HCT116 (cell line): ENCODE measurements around the gene ARHGAP5. TPM values are rescaled to one million over a fixed set of nuclear protein-coding genes. Genes with fewer than 3 reads are reported as not detected.

ENCODE experiments used
- ATAC-seq: fragments of 200-7000 bp; cut with Tn5 transposase; 2 replicates; pipeline ENCODE4 v1.9.1; 2020; ENCODE audit warnings: mild to moderate bottlenecking, moderate library complexity
- BruUV-seq: library from RNA; stranded (reverse); fragments of 400-500 nt; replicated peaks from 2 replicates; lab custom pipeline; 2021; lab: Mats Ljungman, UMichigan
- CTCF ChIA-PET: fragments of 300-600 bp; sonication (Branson Sonifier 250); formaldehyde crosslinking; loops from one replicate; lab custom pipeline; 2021; ENCODE audit warnings: antibody characterized with exemption; lab: Charles Lee
- POLR2A ChIA-PET: fragments of 300-600, 350-600 bp; sonication (Branson Sonifier 250); formaldehyde crosslinking; loops from one replicate; lab custom pipeline; 2021; ENCODE audit warnings: antibody characterized with exemption; lab: Charles Lee
- RAD21 ChIA-PET, 2 experiments: fragments of 300-600 bp; sonication (Branson Sonifier 250); formaldehyde crosslinking; loops; one replicate each; lab custom pipeline; 2023; ENCODE audit warnings: low total read pairs in 2 of 2; ENCODE audit not compliant: uncharacterized antibody in 2 of 2, unreplicated experiment in 2 of 2, low non-redundant PET in 1 of 2; lab: Charles Lee
- DNase-seq: peaks from one replicate; pipeline ENCODE4 v3.0.0-alpha.2; 2010; ENCODE audit warnings: low read depth, low spot score
- H2AFZ ChIP-seq: fragments of 200-600 bp; shearing (Covaris generic), sonication (generic); 2 replicates; pipeline ENCODE4 v1.6.1; 2017; ENCODE audit warnings: low read depth, mixed run types, mixed read lengths, antibody characterized with exemption, low read length; ENCODE audit not compliant: poor library complexity, severe bottlenecking
- H3K27ac ChIP-seq: 2 replicates; pipeline ENCODE4 v1.5.1; 2012; ENCODE audit warnings: low read depth, low read length
- H3K27me3 ChIP-seq: fragments of 200-600 bp; sonication (generic); 2 replicates; pipeline ENCODE4 v1.6.1; 2016; ENCODE audit warnings: mixed run types, low read length, mixed read lengths; ENCODE audit not compliant: insufficient read depth
- H3K36me3 ChIP-seq, 2 experiments: fragments of 200-500 bp in 1 of 2; fragments of 200-600 bp in 1 of 2; sonication (Bioruptor generic) in 1 of 2; sonication (generic) in 1 of 2; 2 replicates each; pipeline versions ENCODE4 v1.5.1 to v1.6.1; 2014 to 2016; ENCODE audit warnings: low read length in 2 of 2, inconsistent platforms in 1 of 2, mixed read lengths in 1 of 2, mixed run types in 1 of 2; ENCODE audit not compliant: insufficient read depth in 2 of 2, control insufficient read depth in 1 of 2
- H3K4me1 ChIP-seq, 2 experiments: fragments of 200-600 bp in 1 of 2; sonication (generic) in 1 of 2; 2 replicates each; pipeline versions ENCODE4 v1.5.1 to v1.6.1; 2012 to 2017; ENCODE audit warnings: low read length in 2 of 2, inconsistent platforms in 1 of 2, mild to moderate bottlenecking in 1 of 2, mixed read lengths in 1 of 2, mixed run types in 1 of 2, moderate library complexity in 1 of 2; ENCODE audit not compliant: insufficient read depth in 2 of 2, control insufficient read depth in 1 of 2
- H3K4me2 ChIP-seq: fragments of 200-600 bp; sonication (generic); 2 replicates; pipeline ENCODE4 v1.6.1; 2017; ENCODE audit warnings: mixed run types, low read length, mixed read lengths
- H3K4me3 ChIP-seq, 2 experiments: fragments of 200-600 bp in 1 of 2; sonication (generic) in 1 of 2; replicated peaks in 1 of 2; 2 replicates each; pipeline ENCODE4 v1.5.1; 2011 to 2016; ENCODE audit warnings: low read length in 2 of 2, control low read depth in 1 of 2, low read depth in 1 of 2, mild to moderate bottlenecking in 1 of 2, mixed read lengths in 1 of 2, mixed run types in 1 of 2
- H3K79me2 ChIP-seq: fragments of 200-600 bp; sonication (generic); 2 replicates; pipeline ENCODE4 v1.6.1; 2017; ENCODE audit warnings: mild to moderate bottlenecking, mixed run types, low read length, moderate library complexity, mixed read lengths; ENCODE audit not compliant: insufficient read depth
- H3K9ac ChIP-seq: fragments of 200-600 bp; sonication (generic); 2 replicates; pipeline ENCODE4 v1.6.1; 2016; ENCODE audit warnings: low read length, mixed read lengths
- H3K9me2 ChIP-seq: fragments of 200-600 bp; sonication (generic), shearing (Covaris generic); 2 replicates; pipeline ENCODE4 v1.6.1; 2017; ENCODE audit warnings: mixed run types, mild to moderate bottlenecking, moderate library complexity; ENCODE audit not compliant: insufficient read depth
- H3K9me3 ChIP-seq, 2 experiments: fragments of 200-500 bp in 1 of 2; fragments of 200-600 bp in 1 of 2; sonication (Bioruptor generic) in 1 of 2; sonication (generic) in 1 of 2; 2 replicates each; pipeline ENCODE4 v1.6.1; 2014 to 2017; ENCODE audit warnings: low read length in 2 of 2, mixed read lengths in 2 of 2, inconsistent platforms in 1 of 2, low read depth in 1 of 2, mild to moderate bottlenecking in 1 of 2, mixed run types in 1 of 2, moderate library complexity in 1 of 2; ENCODE audit not compliant: control insufficient read depth in 1 of 2, insufficient read depth in 1 of 2
- H4K20me1 ChIP-seq: fragments of 200-600 bp; sonication (generic), shearing (Covaris generic); 2 replicates; pipeline ENCODE4 v1.6.1; 2017; ENCODE audit warnings: mixed run types, mild to moderate bottlenecking, moderate library complexity; ENCODE audit not compliant: insufficient read depth
- EZH2phosphoT487 ChIP-seq: fragments of 200-600 bp; IDR thresholded peaks from 2 replicates; pipeline ENCODE4 v1.6.1; 2018; ENCODE audit warnings: antibody characterized with exemption, borderline replicate concordance
- FOSL1 ChIP-seq: IDR thresholded peaks from 2 replicates; pipeline ENCODE4 v1.6.1; 2012; ENCODE audit warnings: low read depth
- SIN3A ChIP-seq: IDR thresholded peaks from 2 replicates; pipeline ENCODE4 v1.6.1; 2012; ENCODE audit warnings: low read depth
- SRF ChIP-seq: IDR thresholded peaks from 2 replicates; pipeline ENCODE4 v1.6.1; 2012; ENCODE audit warnings: low read depth
- ZNF274 ChIP-seq: fragments of 200-500 bp; sonication (Bioruptor generic); IDR thresholded peaks from 2 replicates; pipeline ENCODE4 v1.6.1; 2014; ENCODE audit warnings: mild to moderate bottlenecking, low read depth, low read length, inconsistent platforms
- intact Hi-C: fragments of 100-400 bp; cut with micrococcal nuclease; formaldehyde crosslinking; loops from 2 replicates; pipeline ENCODE4 v1.10.0; 2022
- total RNA-seq: library from RNA; stranded (reverse); gene quantifications from one replicate; pipeline ENCODE4 v1.2.1, GENCODE V29; 2021; ENCODE audit not compliant: unreplicated experiment
- TF ChIP-seq, protein P1 (sequence below), 3 experiments: fragments of 200-600 bp in 1 of 3; sonication (generic) in 1 of 3; IDR thresholded peaks in 2 of 3; conservative IDR thresholded peaks in 1 of 3; 2 replicates each; pipeline ENCODE4 v1.5.1; 2012 to 2017; ENCODE audit warnings: low read depth in 2 of 3, low read length in 2 of 3, antibody characterized with exemption in 1 of 3, borderline replicate concordance in 1 of 3, control low read depth in 1 of 3, mild to moderate bottlenecking in 1 of 3, mixed read lengths in 1 of 3, mixed run types in 1 of 3, moderate library complexity in 1 of 3; ENCODE audit not compliant: insufficient read depth in 1 of 3

Gene ARHGAP5
- total RNA-seq, 1 experiment from 2014 or later = 66.7 TPM

DNA sequence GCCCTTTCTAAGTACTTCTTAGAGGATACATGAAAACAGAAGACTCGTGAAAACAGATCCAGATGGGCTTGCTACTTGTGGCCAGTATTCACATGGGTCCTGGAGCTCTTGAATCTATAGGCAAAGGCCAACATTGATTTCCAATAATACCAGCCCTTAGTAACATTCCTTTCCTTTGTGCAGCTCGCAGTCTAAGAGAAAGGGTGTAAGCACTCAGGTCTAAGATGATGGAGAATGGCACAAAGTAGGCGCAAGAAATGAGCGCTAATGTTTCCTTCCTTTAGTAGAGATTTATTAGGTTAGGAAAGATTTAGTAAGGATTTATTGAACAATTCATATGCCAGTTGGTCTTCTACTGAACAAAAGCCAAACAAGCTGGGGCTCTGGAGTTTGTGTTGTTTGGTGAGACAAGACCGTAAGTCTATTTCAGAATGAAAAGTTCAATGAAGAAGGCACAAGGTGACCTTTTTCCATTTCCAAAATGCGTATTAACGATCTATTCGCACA lies 125.4 kb downstream of the ARHGAP5 start:
- DNase-seq = no peak
- no peak for TF ChIP-seq EZH2phosphoT487
- TF ChIP-seq, protein P1, sequence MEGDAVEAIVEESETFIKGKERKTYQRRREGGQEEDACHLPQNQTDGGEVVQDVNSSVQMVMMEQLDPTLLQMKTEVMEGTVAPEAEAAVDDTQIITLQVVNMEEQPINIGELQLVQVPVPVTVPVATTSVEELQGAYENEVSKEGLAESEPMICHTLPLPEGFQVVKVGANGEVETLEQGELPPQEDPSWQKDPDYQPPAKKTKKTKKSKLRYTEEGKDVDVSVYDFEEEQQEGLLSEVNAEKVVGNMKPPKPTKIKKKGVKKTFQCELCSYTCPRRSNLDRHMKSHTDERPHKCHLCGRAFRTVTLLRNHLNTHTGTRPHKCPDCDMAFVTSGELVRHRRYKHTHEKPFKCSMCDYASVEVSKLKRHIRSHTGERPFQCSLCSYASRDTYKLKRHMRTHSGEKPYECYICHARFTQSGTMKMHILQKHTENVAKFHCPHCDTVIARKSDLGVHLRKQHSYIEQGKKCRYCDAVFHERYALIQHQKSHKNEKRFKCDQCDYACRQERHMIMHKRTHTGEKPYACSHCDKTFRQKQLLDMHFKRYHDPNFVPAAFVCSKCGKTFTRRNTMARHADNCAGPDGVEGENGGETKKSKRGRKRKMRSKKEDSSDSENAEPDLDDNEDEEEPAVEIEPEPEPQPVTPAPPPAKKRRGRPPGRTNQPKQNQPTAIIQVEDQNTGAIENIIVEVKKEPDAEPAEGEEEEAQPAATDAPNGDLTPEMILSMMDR (IDR thresholded peaks at IDR 0.05 in 2 of 3, conservative IDR thresholded peaks at IDR 0.05 in 1 of 3; ENCODE audit: borderline replicate concordance in 1 of 3, insufficient read depth in 1 of 3, low read depth in 2 of 3, low read length in 2 of 3) = no peak
- TF ChIP-seq ZNF274 = no peak
- TF ChIP-seq SIN3A = no peak
- TF ChIP-seq FOSL1 = no peak
- no peak for TF ChIP-seq SRF
- Histone ChIP-seq H2AFZ (peak overlapping the region; percentile 60), H3K9me3 (no peaks in the 10 kb centered on the region), H3K9me2 (no peaks in the 10 kb centered on the region; the same call in 1 of the 2 replicates), H4K20me1 (no peaks in the 10 kb centered on the region), H3K4me3 (0 out of 4 replicates have a peak overlapping the region, but pooled peaks of 1 of the 2 experiments have one; percentile 1), H3K36me3 (no peaks in the 10 kb centered on the region), H3K27me3 (no peaks in the 10 kb centered on the region), H3K79me2 (no peaks in the 10 kb centered on the region), H3K9ac (peak overlapping the region; percentile 20; the same call in 1 of the 2 replicates), H3K4me2 (peak overlapping the region; percentile 78), H3K27ac (peak overlapping the region; percentile 21; the same call in 1 of the 2 replicates), H3K4me1 (peaks cover 25 to 49% of the 10 kb centered on the region in 2 experiments)
- CTCF ChIA-PET = no interaction called here
- POLR2A ChIA-PET = interaction anchor here (2.0 kb wide), 1 partner anchor 125 kb away, joined by 7 read pairs; the partner anchor contains the start of gene ARHGAP5
- ATAC-seq = no peak; the same call in 1 of the 2 replicates
- no TSS peak for BruUV-seq
- RAD21 ChIA-PET = no interaction called here
- intact Hi-C loops = loop anchor here (2.0 kb wide), 1 partner anchor 126 kb away; the partner anchor contains the start of gene ARHGAP5
